HEK293 (cell line): ENCODE data around the gene PARD3B.

Experiments used
- EGR2 ChIP-seq: fragments of 450-650 bp; formaldehyde crosslinking; IDR thresholded peaks from 2 replicates; pipeline ENCODE4 v1.5.1; 2016; ENCODE audit warnings: low read depth, missing biosample characterization, missing genetic modification characterization
- HOXA7 ChIP-seq: sonication (generic); formaldehyde crosslinking; IDR thresholded peaks from 2 replicates; pipeline ENCODE4 v1.8.1; 2022; ENCODE audit warnings: missing genetic modification reagents, borderline replicate concordance
- KLF7 ChIP-seq: fragments of 450-650 bp; formaldehyde crosslinking; IDR thresholded peaks from 2 replicates; pipeline ENCODE4 v1.5.1; 2016; ENCODE audit warnings: missing biosample characterization, missing genetic modification characterization, borderline replicate concordance
- ZNF138 ChIP-seq: fragments of 450-650 bp; formaldehyde crosslinking; IDR thresholded peaks from 2 replicates; pipeline ENCODE4 v1.5.1; 2016; ENCODE audit warnings: missing biosample characterization, missing genetic modification characterization, borderline replicate concordance
- ZNF184 ChIP-seq: fragments of 450-650 bp; IDR thresholded peaks from 2 replicates; pipeline ENCODE4 v1.5.1; 2018; ENCODE audit warnings: missing biosample characterization, mild to moderate bottlenecking, missing genetic modification characterization
- ZNF302 ChIP-seq: fragments of 450-650 bp; formaldehyde crosslinking; IDR thresholded peaks from 2 replicates; pipeline ENCODE4 v1.5.1; 2016; ENCODE audit warnings: missing biosample characterization, missing genetic modification characterization, low read depth
- ZNF324 ChIP-seq: fragments of 450-650 bp; formaldehyde crosslinking; IDR thresholded peaks from 2 replicates; pipeline ENCODE4 v1.5.1; 2016; ENCODE audit warnings: missing biosample characterization, missing genetic modification characterization
- ZNF391 ChIP-seq: fragments of 450-650 bp; formaldehyde crosslinking; IDR thresholded peaks from 2 replicates; pipeline ENCODE4 v1.5.1; 2016; ENCODE audit warnings: low read depth, missing biosample characterization, missing genetic modification characterization, borderline replicate concordance
- ZNF394 ChIP-seq: fragments of 450-650 bp; formaldehyde crosslinking; IDR thresholded peaks from 2 replicates; pipeline ENCODE4 v1.5.1; 2016; ENCODE audit warnings: missing biosample characterization, missing genetic modification characterization, mild to moderate bottlenecking, moderate library complexity, borderline replicate concordance
- ZNF549 ChIP-seq: fragments of 450-650 bp; IDR thresholded peaks from 2 replicates; pipeline ENCODE4 v1.5.1; 2018; ENCODE audit warnings: missing biosample characterization, missing genetic modification characterization, mild to moderate bottlenecking, inconsistent platforms, moderate library complexity
- ZNF776 ChIP-seq: fragments of 450-650 bp; formaldehyde crosslinking; IDR thresholded peaks from 2 replicates; pipeline ENCODE4 v1.5.0; 2017; ENCODE audit warnings: missing biosample characterization, missing genetic modification characterization, borderline replicate concordance
- TF ChIP-seq, protein P1 (sequence below): fragments of 450-650 bp; formaldehyde crosslinking; IDR thresholded peaks from 2 replicates; pipeline ENCODE4 v1.5.1; 2016; ENCODE audit warnings: missing biosample characterization, missing genetic modification characterization
- TF ChIP-seq, protein P2 (sequence below): fragments of 450-650 bp; formaldehyde crosslinking; IDR thresholded peaks from 2 replicates; pipeline ENCODE4 v1.5.1; 2016; ENCODE audit warnings: missing biosample characterization, missing genetic modification characterization
- TF ChIP-seq, protein P3 (sequence below): fragments of 450-650 bp; formaldehyde crosslinking; IDR thresholded peaks from 2 replicates; pipeline ENCODE4 v1.5.1; 2016; ENCODE audit warnings: missing biosample characterization, missing genetic modification characterization

DNA sequence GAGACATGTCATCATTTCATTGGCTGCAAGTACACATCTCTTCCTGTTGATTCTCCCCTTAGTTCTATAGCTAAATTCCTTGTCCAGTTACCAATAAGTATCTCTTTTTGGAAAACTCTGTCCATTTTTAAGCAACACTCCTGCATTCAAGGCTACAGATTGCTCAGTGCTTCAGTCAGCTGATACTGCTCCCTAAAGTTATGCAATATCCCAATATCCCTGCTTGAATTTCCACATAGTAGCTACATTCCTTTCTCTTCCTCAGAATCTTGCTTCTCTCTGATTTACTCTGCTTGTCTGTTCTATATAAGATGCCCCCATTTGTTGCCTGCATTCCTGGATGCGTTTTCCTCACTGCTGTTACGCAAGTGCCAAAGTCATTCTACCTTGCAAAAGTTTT is 109.8 kb downstream of the PARD3B start:
- TF ChIP-seq ZNF302 (tag by site-specific recombination) (no peak), ZNF138 (tag by site-specific recombination) (no peak), ZNF391 (tag by site-specific recombination) (no peak), ZNF184 (no peak), KLF7 (no peak), ZNF324 (tag by site-specific recombination) (no peak), ZNF549 (no peak), HOXA7 (CRISPR knock-in tag) (no peak), ZNF394 (no peak), EGR2 (tag by site-specific recombination) (no peak), ZNF776 (tag by site-specific recombination) (no peak)
- TF ChIP-seq, protein P1, sequence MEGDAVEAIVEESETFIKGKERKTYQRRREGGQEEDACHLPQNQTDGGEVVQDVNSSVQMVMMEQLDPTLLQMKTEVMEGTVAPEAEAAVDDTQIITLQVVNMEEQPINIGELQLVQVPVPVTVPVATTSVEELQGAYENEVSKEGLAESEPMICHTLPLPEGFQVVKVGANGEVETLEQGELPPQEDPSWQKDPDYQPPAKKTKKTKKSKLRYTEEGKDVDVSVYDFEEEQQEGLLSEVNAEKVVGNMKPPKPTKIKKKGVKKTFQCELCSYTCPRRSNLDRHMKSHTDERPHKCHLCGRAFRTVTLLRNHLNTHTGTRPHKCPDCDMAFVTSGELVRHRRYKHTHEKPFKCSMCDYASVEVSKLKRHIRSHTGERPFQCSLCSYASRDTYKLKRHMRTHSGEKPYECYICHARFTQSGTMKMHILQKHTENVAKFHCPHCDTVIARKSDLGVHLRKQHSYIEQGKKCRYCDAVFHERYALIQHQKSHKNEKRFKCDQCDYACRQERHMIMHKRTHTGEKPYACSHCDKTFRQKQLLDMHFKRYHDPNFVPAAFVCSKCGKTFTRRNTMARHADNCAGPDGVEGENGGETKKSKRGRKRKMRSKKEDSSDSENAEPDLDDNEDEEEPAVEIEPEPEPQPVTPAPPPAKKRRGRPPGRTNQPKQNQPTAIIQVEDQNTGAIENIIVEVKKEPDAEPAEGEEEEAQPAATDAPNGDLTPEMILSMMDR, result no peak
- TF ChIP-seq, protein P2, sequence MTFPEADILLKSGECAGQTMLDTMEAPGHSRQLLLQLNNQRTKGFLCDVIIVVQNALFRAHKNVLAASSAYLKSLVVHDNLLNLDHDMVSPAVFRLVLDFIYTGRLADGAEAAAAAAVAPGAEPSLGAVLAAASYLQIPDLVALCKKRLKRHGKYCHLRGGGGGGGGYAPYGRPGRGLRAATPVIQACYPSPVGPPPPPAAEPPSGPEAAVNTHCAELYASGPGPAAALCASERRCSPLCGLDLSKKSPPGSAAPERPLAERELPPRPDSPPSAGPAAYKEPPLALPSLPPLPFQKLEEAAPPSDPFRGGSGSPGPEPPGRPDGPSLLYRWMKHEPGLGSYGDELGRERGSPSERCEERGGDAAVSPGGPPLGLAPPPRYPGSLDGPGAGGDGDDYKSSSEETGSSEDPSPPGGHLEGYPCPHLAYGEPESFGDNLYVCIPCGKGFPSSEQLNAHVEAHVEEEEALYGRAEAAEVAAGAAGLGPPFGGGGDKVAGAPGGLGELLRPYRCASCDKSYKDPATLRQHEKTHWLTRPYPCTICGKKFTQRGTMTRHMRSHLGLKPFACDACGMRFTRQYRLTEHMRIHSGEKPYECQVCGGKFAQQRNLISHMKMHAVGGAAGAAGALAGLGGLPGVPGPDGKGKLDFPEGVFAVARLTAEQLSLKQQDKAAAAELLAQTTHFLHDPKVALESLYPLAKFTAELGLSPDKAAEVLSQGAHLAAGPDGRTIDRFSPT (tag by site-specific recombination), result no peak
- TF ChIP-seq, protein P3, sequence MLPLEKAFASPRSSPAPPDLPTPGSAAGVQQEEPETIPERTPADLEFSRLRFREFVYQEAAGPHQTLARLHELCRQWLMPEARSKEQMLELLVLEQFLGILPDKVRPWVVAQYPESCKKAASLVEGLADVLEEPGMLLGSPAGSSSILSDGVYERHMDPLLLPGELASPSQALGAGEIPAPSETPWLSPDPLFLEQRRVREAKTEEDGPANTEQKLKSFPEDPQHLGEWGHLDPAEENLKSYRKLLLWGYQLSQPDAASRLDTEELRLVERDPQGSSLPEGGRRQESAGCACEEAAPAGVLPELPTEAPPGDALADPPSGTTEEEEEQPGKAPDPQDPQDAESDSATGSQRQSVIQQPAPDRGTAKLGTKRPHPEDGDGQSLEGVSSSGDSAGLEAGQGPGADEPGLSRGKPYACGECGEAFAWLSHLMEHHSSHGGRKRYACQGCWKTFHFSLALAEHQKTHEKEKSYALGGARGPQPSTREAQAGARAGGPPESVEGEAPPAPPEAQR (tag by site-specific recombination), result no peak
